GM23338 (cell line): ENCODE measurements around the gene FGD3. TPM values are rescaled to one million over a fixed set of nuclear protein-coding genes. Genes with fewer than 3 reads are reported as not detected.

ENCODE experiments used
- ATAC-seq: fragments of 200-7000 bp; cut with Tn5 transposase; 3 replicates; pipeline ENCODE4 v1.9.1; 2020
- DNase-seq: peaks from one replicate; pipeline ENCODE4 v3.0.0-alpha.2; 2015; ENCODE audit warnings: low spot score
- H2AFZ ChIP-seq: fragments of 200-600 bp; sonication (generic); 2 replicates; pipeline ENCODE4 v1.8.0; 2016; ENCODE audit warnings: antibody characterized with exemption, mild to moderate bottlenecking, moderate library complexity
- H3F3A ChIP-seq: fragments of 200-600 bp; sonication (generic); replicated peaks from 2 replicates; pipeline ENCODE4 v1.8.0; 2017; ENCODE audit warnings: antibody characterized with exemption, mixed run types, low read depth
- H3K27ac ChIP-seq: fragments of 200-600 bp; sonication (generic); 2 replicates; pipeline ENCODE4 v1.6.1; 2016; ENCODE audit warnings: low read depth
- H3K27me3 ChIP-seq: fragments of 200-600 bp; sonication (generic); 2 replicates; pipeline ENCODE4 v1.8.0; 2016; ENCODE audit warnings: mild to moderate bottlenecking, mixed run types, moderate library complexity; ENCODE audit not compliant: insufficient read depth
- H3K36me3 ChIP-seq: fragments of 200-600 bp; sonication (generic); 2 replicates; pipeline ENCODE4 v1.8.0; 2016; ENCODE audit warnings: mild to moderate bottlenecking; ENCODE audit not compliant: insufficient read depth
- H3K4me1 ChIP-seq: fragments of 200-600 bp; sonication (generic); 2 replicates; pipeline ENCODE4 v1.8.0; 2016; ENCODE audit warnings: mild to moderate bottlenecking, moderate library complexity; ENCODE audit not compliant: insufficient read depth
- H3K4me2 ChIP-seq: fragments of 200-600 bp; sonication (generic); 2 replicates; pipeline ENCODE4 v1.7.1; 2017; ENCODE audit warnings: mixed run types
- H3K4me3 ChIP-seq: fragments of 200-600 bp; sonication (generic); 2 replicates; pipeline ENCODE4 v1.6.1; 2016; ENCODE audit warnings: mixed run types
- H3K79me2 ChIP-seq: fragments of 200-600 bp; sonication (generic); replicated peaks from 2 replicates; pipeline ENCODE4 v1.8.0; 2017; ENCODE audit warnings: mild to moderate bottlenecking; ENCODE audit not compliant: insufficient read depth
- H3K9me2 ChIP-seq: fragments of 200-600 bp; sonication (generic); 2 replicates; pipeline ENCODE4 v1.8.0; 2017; ENCODE audit not compliant: insufficient read depth
- H4K20me1 ChIP-seq: fragments of 200-600 bp; sonication (generic); replicated peaks from 2 replicates; pipeline ENCODE4 v1.8.0; 2017; ENCODE audit warnings: mild to moderate bottlenecking; ENCODE audit not compliant: insufficient read depth
- H3K27ac Mint-ChIP-seq: 2 replicates; pipeline ENCODE4 v1.8.0; 2020; ENCODE audit warnings: inconsistent platforms, mild to moderate bottlenecking, moderate library complexity, mixed read lengths
- H3K27me3 Mint-ChIP-seq: 3 replicates; pipeline ENCODE4 v1.8.0; 2022; ENCODE audit warnings: low read depth, mild to moderate bottlenecking, moderate library complexity, mixed read lengths, inconsistent platforms; ENCODE audit not compliant: insufficient read depth, poor library complexity
- H3K36me3 Mint-ChIP-seq: 3 replicates; pipeline ENCODE4 v1.8.0; 2021; ENCODE audit warnings: low read depth, mild to moderate bottlenecking, inconsistent platforms, moderate library complexity, mixed read lengths
- H3K4me1 Mint-ChIP-seq: 3 replicates; pipeline ENCODE4 v1.8.0; 2020; ENCODE audit warnings: mild to moderate bottlenecking, inconsistent platforms, mixed read lengths
- H3K4me3 Mint-ChIP-seq: 3 replicates; pipeline ENCODE4 v1.8.0; 2021; ENCODE audit warnings: moderate library complexity, mild to moderate bottlenecking, inconsistent platforms, mixed read lengths
- H3K9me3 Mint-ChIP-seq: 3 replicates; pipeline ENCODE4 v1.8.0; 2020; ENCODE audit warnings: moderate library complexity, mild to moderate bottlenecking, inconsistent platforms, mixed read lengths
- EZH2phosphoT487 ChIP-seq: fragments of 200-600 bp; sonication (generic); IDR thresholded peaks from one replicate; pipeline ENCODE4 v1.8.1; 2018; ENCODE audit warnings: antibody characterized with exemption; ENCODE audit not compliant: unreplicated experiment
- JUNB ChIP-seq: IDR thresholded peaks from one replicate; pipeline ENCODE4 v1.6.1; 2016; ENCODE audit warnings: antibody characterized with exemption; ENCODE audit not compliant: unreplicated experiment
- ZNF114 ChIP-seq: fragments of 250-450 bp; sonication (Bioruptor Pico); IDR thresholded peaks from 2 replicates; pipeline ENCODE4 v1.5.0; 2020; ENCODE audit warnings: mild to moderate bottlenecking, moderate library complexity
- polyA plus RNA-seq: library from polyadenylated mRNA; unstranded; fragments of >200 nt; fragmentation: Nextera tagmentation; extraction: Ambion mirVana; gene quantifications from 2 replicates; pipeline ENCODE4 v1.2.1, GENCODE V29; 2016
- total RNA-seq: library from RNA; depleted of rRNA; stranded (reverse); fragments of >200 nt; shearing (Covaris generic); gene quantifications from 2 replicates; pipeline ENCODE4 v1.2.3, GENCODE V29; 2014
- TF ChIP-seq, protein P1 (sequence below): IDR thresholded peaks from 2 replicates; pipeline ENCODE4 v1.6.1; 2016; ENCODE audit warnings: antibody characterized with exemption
- TF ChIP-seq, protein P2 (sequence below): fragments of 250-450 bp; sonication (Bioruptor Pico); IDR thresholded peaks from 2 replicates; pipeline ENCODE4 v1.5.0; 2020; ENCODE audit warnings: mild to moderate bottlenecking, moderate library complexity
- TF ChIP-seq, protein P3 (sequence below), 2 experiments: fragments of 200-600 bp in 1 of 2; sonication (generic) in 1 of 2; conservative IDR thresholded peaks; 2 replicates each; pipeline versions ENCODE4 v1.5.1 to v1.6.1; 2016 to 2017; ENCODE audit warnings: antibody characterized with exemption in 2 of 2, low read depth in 2 of 2, mild to moderate bottlenecking in 2 of 2, moderate library complexity in 1 of 2

Gene FGD3
- total and polyA plus RNA-seq, 2 experiments from 2014 or later, result 0.95 to 1.7 TPM

DNA sequence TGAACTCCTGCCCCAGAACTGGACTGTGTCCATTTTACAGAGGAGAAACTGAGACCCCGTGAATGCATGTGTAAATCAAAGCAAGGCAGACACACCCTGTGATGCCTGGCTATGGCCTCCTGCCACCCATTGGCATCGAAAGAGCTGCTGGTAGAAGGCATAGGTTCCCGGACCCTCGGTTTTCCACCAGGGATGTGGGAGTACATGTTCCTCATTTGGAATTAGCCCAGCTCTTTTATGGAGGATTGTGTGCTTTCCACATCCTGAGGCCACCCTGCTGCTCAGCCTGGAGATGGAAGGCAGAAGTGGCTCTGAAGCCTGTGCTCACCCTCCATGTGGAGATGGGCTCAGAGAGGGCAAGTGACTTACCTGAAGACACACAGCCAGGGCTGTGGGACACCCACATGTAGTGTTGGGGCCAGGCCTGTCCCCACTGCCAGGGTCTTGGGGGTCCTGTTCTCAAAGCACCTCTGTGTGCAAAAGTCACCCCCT lies 114.0 kb downstream of the FGD3 start:
- DNase-seq (no peak), ATAC-seq (no peak)
- Histone ChIP-seq H4K20me1 (no peaks in the 10 kb centered on the region), H3K79me2 (no peaks in the 10 kb centered on the region), H3K4me1 (peaks cover 21% of the 10 kb centered on the region; the same call in 1 of the 2 replicates), H3K9me2 (no peaks in the 10 kb centered on the region), H3K4me3 (no peak overlapping the region), H3K27me3 (peaks cover 4% of the 10 kb centered on the region), H3K36me3 (no peaks in the 10 kb centered on the region), H3K27ac (no peak overlapping the region), H3K4me2 (no peak overlapping the region), H2AFZ (no peak overlapping the region), H3F3A (0 out of 2 replicates have a peak, but pooled peaks cover 5% of the 10 kb centered on the region)
- Mint-ChIP-seq H3K9me3 (no peaks in the 10 kb centered on the region), H3K4me1 (peaks cover 31% of the 10 kb centered on the region), H3K27ac (no peak overlapping the region), H3K36me3 (no peaks in the 10 kb centered on the region), H3K27me3 (peaks cover 23% of the 10 kb centered on the region), H3K4me3 (no peak overlapping the region)
- TF ChIP-seq, protein P1, sequence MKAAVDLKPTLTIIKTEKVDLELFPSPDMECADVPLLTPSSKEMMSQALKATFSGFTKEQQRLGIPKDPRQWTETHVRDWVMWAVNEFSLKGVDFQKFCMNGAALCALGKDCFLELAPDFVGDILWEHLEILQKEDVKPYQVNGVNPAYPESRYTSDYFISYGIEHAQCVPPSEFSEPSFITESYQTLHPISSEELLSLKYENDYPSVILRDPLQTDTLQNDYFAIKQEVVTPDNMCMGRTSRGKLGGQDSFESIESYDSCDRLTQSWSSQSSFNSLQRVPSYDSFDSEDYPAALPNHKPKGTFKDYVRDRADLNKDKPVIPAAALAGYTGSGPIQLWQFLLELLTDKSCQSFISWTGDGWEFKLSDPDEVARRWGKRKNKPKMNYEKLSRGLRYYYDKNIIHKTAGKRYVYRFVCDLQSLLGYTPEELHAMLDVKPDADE, result no peak
- TF ChIP-seq JUNB (no peak), ZNF114 (no peak), EZH2phosphoT487 (no peak)
- TF ChIP-seq, protein P2, sequence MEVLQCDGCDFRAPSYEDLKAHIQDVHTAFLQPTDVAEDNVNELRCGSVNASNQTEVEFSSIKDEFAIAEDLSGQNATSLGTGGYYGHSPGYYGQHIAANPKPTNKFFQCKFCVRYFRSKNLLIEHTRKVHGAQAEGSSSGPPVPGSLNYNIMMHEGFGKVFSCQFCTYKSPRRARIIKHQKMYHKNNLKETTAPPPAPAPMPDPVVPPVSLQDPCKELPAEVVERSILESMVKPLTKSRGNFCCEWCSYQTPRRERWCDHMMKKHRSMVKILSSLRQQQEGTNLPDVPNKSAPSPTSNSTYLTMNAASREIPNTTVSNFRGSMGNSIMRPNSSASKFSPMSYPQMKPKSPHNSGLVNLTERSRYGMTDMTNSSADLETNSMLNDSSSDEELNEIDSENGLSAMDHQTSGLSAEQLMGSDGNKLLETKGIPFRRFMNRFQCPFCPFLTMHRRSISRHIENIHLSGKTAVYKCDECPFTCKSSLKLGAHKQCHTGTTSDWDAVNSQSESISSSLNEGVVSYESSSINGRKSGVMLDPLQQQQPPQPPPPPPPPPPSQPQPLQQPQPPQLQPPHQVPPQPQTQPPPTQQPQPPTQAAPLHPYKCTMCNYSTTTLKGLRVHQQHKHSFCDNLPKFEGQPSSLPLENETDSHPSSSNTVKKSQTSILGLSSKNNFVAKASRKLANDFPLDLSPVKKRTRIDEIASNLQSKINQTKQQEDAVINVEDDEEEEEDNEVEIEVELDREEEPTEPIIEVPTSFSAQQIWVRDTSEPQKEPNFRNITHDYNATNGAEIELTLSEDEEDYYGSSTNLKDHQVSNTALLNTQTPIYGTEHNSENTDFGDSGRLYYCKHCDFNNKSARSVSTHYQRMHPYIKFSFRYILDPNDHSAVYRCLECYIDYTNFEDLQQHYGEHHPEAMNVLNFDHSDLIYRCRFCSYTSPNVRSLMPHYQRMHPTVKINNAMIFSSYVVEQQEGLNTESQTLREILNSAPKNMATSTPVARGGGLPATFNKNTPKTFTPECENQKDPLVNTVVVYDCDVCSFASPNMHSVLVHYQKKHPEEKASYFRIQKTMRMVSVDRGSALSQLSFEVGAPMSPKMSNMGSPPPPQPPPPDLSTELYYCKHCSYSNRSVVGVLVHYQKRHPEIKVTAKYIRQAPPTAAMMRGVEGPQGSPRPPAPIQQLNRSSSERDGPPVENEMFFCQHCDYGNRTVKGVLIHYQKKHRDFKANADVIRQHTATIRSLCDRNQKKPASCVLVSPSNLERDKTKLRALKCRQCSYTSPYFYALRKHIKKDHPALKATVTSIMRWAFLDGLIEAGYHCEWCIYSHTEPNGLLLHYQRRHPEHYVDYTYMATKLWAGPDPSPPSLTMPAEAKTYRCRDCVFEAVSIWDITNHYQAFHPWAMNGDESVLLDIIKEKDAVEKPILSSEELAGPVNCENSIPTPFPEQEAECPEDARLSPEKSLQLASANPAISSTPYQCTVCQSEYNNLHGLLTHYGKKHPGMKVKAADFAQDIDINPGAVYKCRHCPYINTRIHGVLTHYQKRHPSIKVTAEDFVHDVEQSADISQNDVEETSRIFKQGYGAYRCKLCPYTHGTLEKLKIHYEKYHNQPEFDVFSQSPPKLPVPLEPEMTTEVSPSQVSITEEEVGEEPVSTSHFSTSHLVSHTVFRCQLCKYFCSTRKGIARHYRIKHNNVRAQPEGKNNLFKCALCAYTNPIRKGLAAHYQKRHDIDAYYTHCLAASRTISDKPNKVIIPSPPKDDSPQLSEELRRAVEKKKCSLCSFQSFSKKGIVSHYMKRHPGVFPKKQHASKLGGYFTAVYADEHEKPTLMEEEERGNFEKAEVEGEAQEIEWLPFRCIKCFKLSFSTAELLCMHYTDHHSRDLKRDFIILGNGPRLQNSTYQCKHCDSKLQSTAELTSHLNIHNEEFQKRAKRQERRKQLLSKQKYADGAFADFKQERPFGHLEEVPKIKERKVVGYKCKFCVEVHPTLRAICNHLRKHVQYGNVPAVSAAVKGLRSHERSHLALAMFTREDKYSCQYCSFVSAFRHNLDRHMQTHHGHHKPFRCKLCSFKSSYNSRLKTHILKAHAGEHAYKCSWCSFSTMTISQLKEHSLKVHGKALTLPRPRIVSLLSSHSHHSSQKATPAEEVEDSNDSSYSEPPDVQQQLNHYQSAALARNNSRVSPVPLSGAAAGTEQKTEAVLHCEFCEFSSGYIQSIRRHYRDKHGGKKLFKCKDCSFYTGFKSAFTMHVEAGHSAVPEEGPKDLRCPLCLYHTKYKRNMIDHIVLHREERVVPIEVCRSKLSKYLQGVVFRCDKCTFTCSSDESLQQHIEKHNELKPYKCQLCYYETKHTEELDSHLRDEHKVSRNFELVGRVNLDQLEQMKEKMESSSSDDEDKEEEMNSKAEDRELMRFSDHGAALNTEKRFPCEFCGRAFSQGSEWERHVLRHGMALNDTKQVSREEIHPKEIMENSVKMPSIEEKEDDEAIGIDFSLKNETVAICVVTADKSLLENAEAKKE (CRISPR knock-in tag), result no peak
- TF ChIP-seq, protein P3, sequence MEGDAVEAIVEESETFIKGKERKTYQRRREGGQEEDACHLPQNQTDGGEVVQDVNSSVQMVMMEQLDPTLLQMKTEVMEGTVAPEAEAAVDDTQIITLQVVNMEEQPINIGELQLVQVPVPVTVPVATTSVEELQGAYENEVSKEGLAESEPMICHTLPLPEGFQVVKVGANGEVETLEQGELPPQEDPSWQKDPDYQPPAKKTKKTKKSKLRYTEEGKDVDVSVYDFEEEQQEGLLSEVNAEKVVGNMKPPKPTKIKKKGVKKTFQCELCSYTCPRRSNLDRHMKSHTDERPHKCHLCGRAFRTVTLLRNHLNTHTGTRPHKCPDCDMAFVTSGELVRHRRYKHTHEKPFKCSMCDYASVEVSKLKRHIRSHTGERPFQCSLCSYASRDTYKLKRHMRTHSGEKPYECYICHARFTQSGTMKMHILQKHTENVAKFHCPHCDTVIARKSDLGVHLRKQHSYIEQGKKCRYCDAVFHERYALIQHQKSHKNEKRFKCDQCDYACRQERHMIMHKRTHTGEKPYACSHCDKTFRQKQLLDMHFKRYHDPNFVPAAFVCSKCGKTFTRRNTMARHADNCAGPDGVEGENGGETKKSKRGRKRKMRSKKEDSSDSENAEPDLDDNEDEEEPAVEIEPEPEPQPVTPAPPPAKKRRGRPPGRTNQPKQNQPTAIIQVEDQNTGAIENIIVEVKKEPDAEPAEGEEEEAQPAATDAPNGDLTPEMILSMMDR (conservative IDR thresholded peaks at IDR 0.05; ENCODE audit: low read depth in 2 of 2), result no peak
